Cortex of kidney (tissue), 1 donor: ENCODE data around the gene NHEJ1.

ENCODE experiments used
- DNase-seq: peaks from one replicate; lab custom pipeline; 2025; lab: John Stamatoyannopoulos, UW

Gene NHEJ1

GRCh38 chr2:219167997-219168396 lies 7.4 kb upstream of the NHEJ1 start:
- no peak for DNase-seq

- DNase-seq = no peak
Measured at GRCh38 chr2:219165058-219165911, 4.7 kb upstream of the NHEJ1 start.

- no peak for DNase-seq
Measured at GRCh38 chr2:219163156-219163555, 2.5 kb upstream of the NHEJ1 start.

GRCh38 chr2:219161097-219161496 lies 482 bp upstream of the NHEJ1 start:
- no peak for DNase-seq

GRCh38 chr2:219159771-219160185 lies 837 bp downstream of the NHEJ1 start:
- no peak for DNase-seq

GRCh38 chr2:219158586-219158985 lies 2.0 kb downstream of the NHEJ1 start:
- DNase-seq = no peak

GRCh38 chr2:219158025-219158424 lies 2.6 kb downstream of the NHEJ1 start:
- no peak for DNase-seq

GRCh38 chr2:219157396-219157795 lies 3.2 kb downstream of the NHEJ1 start:
- DNase-seq = no peak

GRCh38 chr2:219155054-219155644 lies 5.5 kb downstream of the NHEJ1 start:
- DNase-seq = no peak

- no peak for DNase-seq
Measured at GRCh38 chr2:219149667-219150066, 10.9 kb downstream of the NHEJ1 start.

GRCh38 chr2:219142329-219142728 lies 18.3 kb downstream of the NHEJ1 start:
- DNase-seq = no peak

GRCh38 chr2:219140722-219141121 lies 19.9 kb downstream of the NHEJ1 start:
- no peak for DNase-seq

- no peak for DNase-seq
Measured at GRCh38 chr2:219133976-219134375, 26.6 kb downstream of the NHEJ1 start.

GRCh38 chr2:219131744-219132143 lies 28.9 kb downstream of the NHEJ1 start:
- DNase-seq = no peak

- DNase-seq = no peak
Measured at GRCh38 chr2:219131327-219131726, 29.3 kb downstream of the NHEJ1 start.

GRCh38 chr2:219129589-219129988 lies 31.0 kb downstream of the NHEJ1 start:
- DNase-seq = no peak

- DNase-seq = no peak
Measured at GRCh38 chr2:219128396-219128795, 32.2 kb downstream of the NHEJ1 start.

GRCh38 chr2:219127037-219127635 lies 33.5 kb downstream of the NHEJ1 start:
- no peak for DNase-seq

- DNase-seq = no peak
Measured at GRCh38 chr2:219126555-219126954, 34.1 kb downstream of the NHEJ1 start.

GRCh38 chr2:219125886-219126270 lies 34.7 kb downstream of the NHEJ1 start:
- no peak for DNase-seq

- no peak for DNase-seq
Measured at GRCh38 chr2:219125225-219125885, 35.3 kb downstream of the NHEJ1 start.

- DNase-seq = no peak
Measured at GRCh38 chr2:219124381-219125110, 36.1 kb downstream of the NHEJ1 start.
